CD4-positive, alpha-beta T cell treated with Interleukin-6 at 100 ng/mL for 8 hours (primary cell): ENCODE measurements around the gene PRIMPOL.
"Not testable (repeated sequence)": the region's sequence is repeated elsewhere in the genome, so short reads cannot be mapped to it uniquely, and the experiment has no call there.

Source experiments
- DNase-seq: peaks from one replicate; pipeline ENCODE4 v3.0.0-alpha.2; 2020; ENCODE audit warnings: mixed read lengths, low spot score

PRIMPOL gene, protein sequence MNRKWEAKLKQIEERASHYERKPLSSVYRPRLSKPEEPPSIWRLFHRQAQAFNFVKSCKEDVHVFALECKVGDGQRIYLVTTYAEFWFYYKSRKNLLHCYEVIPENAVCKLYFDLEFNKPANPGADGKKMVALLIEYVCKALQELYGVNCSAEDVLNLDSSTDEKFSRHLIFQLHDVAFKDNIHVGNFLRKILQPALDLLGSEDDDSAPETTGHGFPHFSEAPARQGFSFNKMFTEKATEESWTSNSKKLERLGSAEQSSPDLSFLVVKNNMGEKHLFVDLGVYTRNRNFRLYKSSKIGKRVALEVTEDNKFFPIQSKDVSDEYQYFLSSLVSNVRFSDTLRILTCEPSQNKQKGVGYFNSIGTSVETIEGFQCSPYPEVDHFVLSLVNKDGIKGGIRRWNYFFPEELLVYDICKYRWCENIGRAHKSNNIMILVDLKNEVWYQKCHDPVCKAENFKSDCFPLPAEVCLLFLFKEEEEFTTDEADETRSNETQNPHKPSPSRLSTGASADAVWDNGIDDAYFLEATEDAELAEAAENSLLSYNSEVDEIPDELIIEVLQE

DNA sequence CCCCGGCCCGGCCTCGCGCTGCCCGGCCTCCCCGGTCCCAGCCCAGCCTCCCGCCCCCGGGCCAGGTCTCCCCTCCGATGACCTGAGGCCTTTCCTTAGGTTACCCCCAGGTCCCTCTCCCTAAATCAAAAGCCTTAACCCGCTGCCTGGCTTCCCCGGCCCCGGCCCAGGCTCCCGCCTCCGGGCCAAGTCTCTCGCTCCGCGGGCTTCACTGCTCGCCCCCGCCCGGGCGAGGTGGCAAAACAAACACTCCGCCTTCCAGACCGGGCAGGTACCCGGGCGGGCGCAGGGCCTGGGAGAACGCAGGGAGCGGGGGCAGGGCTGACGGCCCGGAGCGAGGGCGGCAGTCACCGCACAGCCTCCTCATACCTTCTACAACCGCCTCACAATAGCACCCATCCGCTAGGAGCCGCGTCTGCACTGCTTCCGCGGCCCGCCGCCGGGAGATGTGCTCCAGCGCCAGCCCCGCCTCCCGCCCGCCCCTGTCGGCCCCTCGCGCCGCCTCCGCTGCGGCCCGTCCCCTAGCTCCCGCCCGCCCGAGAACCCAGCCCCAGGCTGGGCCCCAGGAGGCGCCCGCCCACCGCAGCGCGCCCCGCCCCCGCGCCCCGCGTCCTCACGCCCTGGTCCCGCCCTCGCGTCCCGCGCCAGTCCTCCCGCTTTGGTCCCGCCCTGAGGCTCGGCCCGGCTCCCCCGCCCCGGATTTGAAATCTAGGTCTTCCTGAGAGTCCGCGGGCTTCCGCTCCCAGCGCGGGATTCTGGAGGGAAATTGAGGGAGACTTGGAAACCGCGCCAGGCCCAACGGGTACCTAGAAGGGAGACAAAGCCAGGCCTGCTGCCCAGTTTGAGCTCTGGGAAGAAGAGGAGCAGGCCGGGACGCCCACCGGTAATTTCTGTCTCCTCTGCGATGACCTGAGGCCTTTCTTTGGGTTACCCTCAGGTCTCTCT is at the start of gene PRIMPOL, which contains the start of gene CASP3:
Gene PRIMPOL, plus strand, starts transcription at position 713 of the 945 bp plus-strand sequence. CDS start 7,403 bp downstream, outside the sequence.
Gene CASP3, minus strand, starts transcription at position 422 of the 945 bp plus-strand sequence. CDS start 10,994 bp downstream, outside the sequence.
- DNase-seq, result peak; percentile 97

DNA sequence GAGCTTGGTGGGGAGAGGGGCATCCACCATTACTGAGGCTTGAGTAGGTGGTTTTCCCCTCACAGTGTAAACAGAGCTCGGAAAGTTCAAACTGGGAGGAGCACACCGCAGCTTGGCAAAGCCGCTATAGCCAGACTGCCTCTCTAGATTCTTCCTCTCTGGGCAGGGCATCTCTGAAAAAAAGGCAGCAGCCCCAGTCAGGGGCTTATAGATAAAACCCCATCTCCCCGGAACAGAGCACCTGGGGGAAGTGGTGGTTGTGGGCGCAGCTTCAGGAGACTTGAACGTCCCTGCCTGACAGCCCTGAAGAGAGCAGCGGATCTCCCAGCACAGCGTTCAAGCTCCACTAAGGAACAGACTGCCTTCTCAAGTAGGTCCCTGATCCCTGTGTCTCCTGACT is 48.6 kb upstream of the PRIMPOL start:
- DNase-seq, result not testable (repeated sequence)

DNA sequence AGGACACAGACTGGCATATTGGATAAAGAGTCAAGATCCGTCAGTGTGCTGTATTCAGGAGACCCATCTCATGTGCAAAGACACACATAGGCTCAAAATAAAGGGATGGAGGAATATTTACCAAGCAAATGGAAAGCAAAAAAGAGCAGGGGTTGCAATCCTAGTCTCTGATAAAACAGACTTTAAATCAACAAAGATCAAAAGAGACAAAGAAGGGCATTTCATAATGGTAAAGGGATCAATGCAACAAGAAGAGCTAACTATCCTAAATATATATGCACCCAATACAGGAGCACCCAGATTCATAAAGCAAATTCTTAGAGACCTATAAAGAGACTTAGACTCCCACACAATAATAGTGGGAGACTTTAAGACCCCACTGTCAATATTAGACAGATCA is 46.7 kb upstream of the PRIMPOL start:
- not testable (repeated sequence) for DNase-seq

DNA sequence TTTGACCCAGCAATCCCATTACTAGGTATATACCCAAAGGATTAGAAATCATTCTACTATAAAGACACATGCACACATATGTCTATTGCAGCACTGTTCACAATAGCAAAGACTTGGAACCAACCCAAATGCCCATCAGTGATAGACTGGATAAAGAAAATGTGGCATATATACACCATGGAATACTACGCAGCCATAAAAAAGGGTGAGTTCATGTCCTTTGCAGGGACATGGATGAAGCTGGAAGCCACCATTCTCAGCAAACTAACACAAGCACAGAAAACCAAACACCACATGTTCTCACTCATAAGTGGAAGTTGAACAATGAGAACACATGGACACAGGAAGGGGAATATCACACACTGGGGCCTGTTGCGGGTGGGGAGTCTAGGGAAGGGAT is 42.1 kb upstream of the PRIMPOL start:
- not testable (repeated sequence) for DNase-seq

DNA sequence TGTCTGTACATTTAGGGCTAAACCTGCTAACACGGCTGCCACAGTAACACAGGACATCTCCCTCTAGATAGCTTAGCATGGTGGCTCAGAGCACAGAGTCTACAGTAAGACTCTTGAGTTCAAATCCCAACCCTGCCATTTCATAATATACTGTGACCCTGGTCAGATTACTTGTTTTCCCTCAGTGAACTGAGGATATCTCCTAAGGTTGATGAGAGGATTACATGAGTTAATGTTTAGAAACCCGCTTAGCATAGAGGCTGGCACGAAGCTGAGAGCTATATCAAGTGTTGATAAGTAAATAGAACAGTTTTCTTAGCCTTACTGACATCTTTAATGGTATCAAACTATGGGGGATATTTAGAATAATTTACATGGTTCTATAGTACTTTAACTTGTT is 37.5 kb upstream of the PRIMPOL start:
- DNase-seq, result no peak

DNA sequence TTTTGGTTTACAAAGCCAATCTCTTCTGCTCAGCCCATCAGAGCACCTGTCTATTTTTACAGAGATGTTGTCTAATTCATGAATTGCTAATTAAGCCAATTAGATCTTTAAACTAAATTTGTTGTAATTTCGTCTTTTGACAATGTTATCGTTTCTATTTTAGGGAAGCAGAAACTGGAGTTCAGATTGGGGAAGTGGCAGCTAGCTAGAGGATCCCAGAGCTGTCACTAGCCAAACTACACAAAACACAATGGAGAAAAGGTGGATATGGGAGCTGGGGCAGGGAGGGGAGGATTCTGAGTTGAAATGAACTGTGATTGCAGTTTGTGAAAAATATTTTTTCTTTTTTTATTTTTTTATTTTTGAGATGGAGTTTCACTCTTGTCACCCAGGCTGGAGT is 36.1 kb upstream of the PRIMPOL start:
- DNase-seq, result no peak

DNA sequence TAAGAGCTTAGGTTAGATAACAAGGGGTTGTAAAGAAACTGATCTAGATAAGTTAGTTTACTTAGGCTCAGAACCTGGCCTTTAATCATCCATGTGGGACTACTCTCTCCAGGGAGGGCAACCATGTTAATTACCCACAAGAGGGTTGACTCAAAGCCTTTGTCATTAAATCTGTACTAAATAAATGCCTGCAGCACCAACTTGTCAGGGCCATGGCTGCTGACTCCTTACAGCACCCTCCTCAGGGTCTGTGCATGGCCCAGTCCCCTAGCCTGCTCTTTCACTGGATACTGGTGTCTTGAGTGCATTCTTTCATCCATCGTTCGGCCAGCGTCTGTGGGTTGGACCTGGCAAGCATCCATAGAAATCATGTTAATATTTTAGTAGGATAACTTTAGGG is 35.0 kb upstream of the PRIMPOL start:
- no peak for DNase-seq

DNA sequence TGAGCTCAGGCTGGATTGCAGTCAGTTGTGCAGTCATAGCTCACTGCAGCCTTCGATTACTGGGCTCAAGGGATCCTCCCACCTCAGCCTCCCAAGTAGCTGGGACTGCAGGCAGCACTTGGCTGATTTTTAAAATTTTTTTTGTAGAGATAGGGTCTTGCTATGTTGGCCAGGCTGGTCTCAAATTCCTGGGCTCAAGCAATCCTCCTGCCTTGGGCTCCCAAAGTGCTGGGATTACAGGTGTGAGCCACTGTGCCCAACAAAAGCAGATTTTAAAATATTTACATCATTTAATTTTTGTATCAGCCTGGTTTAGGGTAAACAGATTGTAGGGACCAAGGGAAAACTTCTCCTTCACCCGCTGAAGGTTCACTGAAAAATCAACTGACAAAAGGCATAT is 33.4 kb upstream of the PRIMPOL start:
- DNase-seq, result not testable (repeated sequence)

DNA sequence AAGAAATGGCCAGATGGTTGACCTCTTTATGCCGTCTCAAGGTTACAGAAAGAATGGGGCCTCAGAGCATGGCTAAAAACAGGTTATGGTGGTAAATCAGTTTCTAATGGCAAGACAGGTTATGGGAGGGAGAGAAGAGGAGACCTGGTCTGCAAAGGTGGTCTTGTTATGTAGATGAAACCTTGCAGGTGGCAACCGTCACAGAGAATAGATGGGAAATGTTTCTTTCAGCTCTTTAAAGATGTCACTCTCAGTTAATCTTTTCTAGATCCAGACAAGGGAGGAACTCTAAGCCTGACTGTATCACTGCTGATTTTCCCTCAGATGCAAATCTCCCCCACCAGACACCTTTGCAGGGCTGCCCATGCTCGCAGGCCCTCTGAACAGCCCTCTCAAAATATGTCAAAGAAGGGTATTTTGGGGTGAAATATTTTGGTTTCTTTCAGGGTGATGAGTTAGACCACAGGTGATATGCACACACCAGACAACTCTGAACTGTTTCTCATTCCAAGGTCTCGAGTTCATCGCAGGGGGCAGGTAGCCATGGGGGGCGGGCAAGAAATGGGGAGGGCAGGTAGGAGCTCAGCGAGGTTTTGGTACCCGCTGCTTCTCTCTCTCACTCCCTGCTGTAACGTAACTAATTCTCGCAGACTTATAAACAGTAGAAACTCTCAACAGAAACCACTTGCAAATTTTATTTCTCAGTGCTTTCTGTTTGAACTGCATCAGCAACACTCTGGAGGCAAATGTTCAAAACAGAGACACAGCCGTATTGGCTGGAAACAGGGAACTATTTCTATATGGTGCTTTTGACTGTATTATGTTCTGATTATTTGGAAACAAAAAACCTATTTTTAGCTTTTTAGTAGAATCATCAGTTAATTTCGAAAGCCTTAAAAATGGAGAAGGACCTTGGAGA is 32.6 kb upstream of the PRIMPOL start:
- DNase-seq, result no peak

DNA sequence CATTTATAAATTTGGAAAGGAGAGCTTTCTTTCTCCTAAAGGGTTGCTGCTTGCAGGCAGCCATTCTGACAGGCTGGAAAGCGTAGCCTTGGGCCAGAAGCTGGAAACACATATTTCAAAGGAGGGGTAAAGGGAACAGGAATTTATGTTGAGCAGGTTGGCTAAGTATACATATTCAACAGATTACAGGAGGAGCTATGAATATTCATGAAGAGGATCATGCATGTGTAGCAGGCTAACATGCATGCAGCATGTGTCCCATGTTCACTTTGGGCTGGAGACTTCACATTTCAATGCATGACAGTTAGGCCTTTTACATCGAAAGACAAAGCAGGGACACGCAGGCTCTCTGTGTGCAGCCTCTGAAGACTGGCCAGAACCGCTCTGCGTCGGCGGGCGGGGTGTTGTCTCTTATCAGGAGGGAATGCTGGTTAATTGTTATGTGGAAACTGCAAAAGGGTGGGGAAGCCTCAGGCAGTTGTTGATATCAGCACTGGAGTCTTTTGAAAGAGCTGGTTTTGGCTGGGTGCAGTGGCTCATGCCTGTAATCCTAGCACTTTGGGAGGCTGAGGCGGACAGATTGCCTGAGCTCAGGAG is 31.8 kb upstream of the PRIMPOL start:
- DNase-seq, result no peak

DNA sequence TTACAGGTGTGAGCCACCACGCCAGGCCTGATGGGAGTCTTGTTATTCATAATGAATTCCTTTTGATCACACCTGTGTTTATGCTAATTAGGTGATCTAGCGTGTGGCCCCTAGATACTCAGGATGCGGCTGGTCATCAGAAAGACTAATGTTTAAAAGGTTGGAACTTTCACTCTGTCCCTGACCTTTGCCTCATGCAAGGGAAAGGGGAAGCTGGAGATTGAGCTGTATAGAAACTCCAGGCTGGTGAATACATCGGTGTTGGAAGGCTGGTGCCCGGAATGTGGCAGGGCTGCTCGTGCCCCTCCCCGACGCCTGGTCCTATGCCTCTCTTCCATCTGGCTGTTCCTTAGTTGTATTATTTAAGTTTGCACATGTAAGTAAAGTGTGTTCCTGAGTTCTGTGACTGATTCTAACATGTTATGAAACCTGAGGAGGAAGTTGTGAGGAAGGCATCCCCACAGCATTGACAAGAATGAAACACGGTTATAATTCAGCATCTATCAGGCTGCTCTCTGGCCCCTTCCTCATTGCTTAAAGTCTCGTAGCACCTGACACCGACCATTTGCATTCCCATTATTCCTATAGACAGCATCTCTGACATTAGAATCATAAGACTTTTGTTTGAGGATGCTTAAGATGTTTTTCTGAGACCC is 29.2 kb upstream of the PRIMPOL start:
- DNase-seq, result no peak

DNA sequence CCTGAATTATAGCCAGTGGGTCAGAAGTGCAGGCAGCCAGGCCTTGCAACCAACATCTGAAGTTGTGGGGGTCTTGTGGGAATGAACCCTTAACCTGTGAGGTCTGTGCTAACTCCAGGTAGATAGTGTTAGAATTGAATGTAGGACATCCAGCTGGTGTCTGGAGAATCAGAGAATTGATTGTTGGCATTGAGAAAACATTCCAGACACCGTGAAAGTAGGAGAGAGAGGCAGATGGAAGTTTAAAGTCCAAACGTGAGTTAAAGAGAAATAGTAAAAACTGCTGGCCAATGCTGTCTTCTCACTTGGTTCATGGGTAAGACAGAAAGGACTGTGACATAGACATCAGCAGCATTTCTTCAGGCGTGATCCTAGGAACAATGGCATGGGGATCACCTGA is 28.0 kb upstream of the PRIMPOL start:
- no peak for DNase-seq

DNA sequence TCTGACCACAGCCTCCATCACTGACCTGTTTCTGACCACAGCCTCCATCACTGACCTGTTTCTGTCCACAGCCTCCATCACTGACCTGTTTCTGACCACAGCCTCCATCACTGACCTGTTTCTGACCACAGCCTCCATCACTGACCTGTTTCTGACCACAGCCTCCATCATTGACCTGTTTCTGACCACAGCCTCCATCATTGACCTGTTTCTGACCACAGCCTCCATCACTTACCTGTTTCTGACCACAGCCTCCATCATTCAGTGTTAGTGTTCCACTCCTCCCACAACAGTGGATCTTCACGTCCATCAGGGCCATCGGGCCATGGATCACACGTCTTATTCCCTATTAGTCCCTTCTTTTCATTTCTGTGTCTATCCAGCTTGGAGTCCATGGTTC is 25.0 kb upstream of the PRIMPOL start:
- not testable (repeated sequence) for DNase-seq

DNA sequence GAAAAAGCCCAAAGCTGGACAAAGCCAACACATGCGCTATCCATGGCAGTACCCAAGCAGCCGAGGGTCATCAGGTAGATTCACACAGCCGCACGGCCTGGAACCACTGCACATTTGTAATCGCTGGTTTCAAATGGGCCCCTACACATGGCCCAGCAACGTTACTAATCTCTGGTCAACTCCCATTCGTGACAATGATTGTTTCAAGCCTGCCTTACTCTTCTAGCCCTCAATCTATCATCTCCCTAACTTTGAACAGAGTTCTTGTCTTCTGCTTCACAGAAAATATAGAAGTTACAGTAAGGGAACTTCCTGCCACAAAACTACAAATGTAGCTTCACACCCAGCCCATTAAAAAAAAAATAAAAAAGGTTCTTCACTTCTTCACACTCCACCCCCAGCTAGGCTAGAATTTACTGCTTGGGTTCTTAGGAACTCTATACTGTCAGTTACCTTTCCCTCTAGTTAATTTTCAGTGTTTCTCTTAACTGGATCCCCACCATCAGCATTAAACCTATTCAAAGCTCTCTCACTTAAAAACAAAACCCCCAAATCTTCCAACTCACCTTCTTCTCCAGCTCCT is 24.5 kb upstream of the PRIMPOL start:
- peak; percentile 8 for DNase-seq

DNA sequence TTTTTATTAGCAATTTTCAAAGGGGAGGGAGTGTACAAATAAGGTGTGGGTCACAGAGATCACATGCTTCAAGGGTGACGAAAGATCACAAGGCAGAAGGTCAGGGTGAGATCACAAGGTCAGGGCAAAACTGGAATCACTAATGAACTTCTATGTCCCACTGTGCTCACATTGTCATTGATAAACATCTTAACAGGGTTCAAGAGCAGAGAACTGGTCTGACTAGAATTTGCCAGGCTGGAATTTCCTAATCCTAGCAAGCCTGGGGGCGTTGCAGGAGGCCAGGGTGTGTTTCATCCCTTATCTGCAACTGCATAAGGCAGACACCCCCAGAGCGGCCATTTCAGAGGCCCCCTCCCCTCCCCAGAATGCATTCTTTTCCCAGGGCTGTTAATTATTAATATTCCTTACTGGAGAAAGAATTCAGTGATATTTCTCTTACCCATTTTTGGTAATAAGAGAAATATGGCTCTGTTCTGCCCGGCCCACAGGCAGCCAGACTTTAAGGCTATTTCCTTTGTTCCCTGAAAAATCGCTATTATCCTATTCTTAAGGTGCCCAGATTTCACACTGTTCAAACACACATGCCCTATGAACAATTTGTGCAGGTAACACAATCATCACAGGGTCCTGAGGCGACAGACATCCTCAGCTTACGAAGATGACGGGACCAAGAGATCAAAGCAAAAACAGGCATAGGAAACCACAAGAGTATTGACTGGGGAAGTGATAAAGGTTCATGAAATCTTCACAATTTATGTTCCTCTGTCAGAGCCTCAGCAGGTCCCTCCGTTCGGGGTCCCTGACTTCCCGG is 23.5 kb upstream of the PRIMPOL start:
- DNase-seq, result peak; percentile 17

DNA sequence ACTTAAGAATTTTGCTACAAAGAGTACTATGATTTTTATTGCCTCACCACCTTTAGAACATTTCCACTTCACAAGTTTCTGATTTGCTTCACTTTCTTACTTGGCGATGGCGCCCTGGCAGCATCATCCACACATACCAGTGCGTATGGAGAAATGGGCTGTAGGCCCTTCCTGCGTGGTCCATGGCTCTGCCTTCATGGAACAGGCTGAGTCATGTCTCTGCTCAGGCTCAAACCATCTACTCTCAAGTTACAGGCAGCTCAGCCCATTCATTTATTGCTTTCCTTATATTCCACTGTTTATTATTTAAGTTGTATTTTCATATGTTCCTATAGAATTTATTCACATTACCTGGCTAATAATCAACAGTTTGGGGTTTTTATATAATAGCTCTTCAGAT is 21.4 kb upstream of the PRIMPOL start:
- no peak for DNase-seq

DNA sequence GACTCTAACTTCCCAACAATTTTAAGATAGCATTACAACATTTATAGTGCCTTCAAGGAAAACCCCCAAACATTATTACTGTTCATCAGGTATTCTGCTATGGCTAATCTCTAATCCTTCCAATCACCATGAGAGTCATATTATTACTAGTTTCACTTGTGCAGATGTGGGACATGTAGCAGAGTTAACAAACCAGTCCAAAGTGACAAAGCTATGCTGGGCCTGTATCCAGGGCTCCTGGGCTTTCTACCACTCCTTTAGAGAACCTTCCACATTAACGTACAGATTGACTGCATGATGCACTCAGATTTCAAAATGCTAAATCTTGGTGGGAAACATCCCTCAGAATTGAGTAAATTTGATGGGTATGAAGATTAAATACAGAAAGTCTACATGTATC is 16.7 kb upstream of the PRIMPOL start:
- no peak for DNase-seq

DNA sequence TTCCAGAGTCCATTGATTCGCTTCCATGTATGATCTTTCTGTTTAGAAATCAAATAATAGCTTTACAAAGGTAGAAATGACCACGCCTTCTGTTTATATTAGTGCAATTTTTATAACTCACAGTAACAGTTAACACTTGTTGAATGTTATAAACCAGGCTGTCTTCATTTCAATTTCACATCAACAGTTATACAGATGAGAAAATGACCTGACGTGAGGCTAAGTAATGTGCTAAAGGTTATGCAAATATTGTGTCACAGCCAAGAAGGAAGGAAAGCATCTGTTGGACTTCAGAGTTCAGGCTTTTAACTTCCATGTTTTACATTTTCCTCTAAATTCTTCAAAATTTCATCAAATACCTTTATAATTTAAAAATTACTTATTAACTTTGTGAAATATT is 14.2 kb upstream of the PRIMPOL start:
- no peak for DNase-seq

DNA sequence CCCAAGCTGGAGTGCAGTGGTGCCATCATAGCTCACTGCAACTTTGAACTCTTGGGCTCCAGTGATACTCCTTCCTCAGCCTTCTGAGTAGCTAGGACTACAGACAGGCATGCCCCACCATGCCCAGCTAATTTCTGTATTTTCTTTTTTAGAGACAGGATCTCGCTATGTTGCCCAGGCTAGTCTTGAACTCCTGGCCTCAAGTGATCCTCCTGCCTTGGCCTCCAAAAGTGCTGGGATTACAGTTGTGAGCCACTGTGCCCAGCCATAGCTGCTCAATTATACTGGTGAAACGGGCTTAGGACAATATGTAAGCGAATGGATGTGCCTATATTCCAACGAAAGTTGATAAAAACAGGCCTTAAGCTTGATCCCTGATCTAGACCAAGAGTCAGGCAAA is 13.4 kb upstream of the PRIMPOL start:
- DNase-seq, result no peak
